ENCODE data around the gene TMEM117. TPM values are rescaled to one million over a fixed set of nuclear protein-coding genes. Genes with fewer than 3 reads are reported as not detected.

Gene TMEM117
- total RNA-seq, 1 donor from 2014 or later: 20.6 TPM

DNA sequence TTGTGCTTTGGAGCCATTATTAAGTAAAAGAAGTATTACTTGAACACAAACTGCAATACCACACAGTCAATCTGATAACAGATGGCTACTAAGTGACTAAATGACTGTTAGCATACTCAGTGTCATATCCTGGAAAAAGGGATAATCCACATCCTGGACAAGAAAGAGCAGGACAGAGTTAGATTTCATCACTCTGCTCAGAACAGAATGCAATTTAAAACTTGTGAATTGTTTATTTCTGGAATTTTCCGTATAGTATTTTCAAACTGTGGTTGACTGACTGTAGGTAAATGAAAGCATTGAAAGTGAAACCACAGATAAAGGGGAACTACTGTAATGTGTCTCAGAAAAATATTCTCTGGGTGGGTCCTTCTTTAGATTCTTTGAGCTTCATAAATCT, 458.8 kb downstream of the TMEM117 start:
- no peak for DNase-seq (ENCODE audit: low read depth)

GRCh38 chr12:44295958-44296623, 460.2 kb downstream of the TMEM117 start:
- DNase-seq (ENCODE audit: low read depth): no peak

- DNase-seq (ENCODE audit: low read depth): no peak
Observed at GRCh38 chr12:44296624-44297197, 460.8 kb downstream of the TMEM117 start.

- no peak for DNase-seq (ENCODE audit: low read depth)
Observed at GRCh38 chr12:44299524-44299923, 463.6 kb downstream of the TMEM117 start.

DNA sequence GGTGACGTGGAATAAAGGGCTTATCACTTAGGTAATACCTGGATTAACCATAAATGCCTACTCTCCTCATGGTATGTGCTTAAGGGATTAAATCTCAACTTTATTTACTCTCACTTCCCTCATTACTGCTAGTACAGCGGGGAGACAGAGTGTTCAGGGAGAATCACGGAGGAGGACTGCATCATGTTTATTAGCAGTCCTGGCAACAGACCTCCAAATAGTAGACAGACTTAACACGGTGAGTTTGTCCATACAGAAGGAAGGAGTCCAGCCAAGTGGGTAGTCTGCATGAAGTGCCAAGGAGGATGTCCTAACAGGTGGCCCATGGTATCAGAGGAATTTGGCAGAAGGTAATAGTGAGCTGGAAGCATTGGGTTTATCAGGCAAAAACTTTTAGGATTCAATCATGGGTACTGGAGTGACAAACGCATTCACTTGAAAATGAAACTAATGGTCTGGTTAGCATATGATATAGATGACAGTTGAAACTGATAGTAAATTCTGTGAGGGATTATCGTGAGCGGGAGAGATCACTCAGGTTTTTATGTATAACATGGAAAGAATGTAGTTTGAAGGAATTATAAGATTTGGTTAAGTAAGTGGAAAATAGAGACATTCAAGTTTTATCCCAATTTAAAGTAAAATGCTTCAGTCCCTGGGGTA, 471.8 kb downstream of the TMEM117 start:
- no peak for DNase-seq (ENCODE audit: low read depth)

DNA sequence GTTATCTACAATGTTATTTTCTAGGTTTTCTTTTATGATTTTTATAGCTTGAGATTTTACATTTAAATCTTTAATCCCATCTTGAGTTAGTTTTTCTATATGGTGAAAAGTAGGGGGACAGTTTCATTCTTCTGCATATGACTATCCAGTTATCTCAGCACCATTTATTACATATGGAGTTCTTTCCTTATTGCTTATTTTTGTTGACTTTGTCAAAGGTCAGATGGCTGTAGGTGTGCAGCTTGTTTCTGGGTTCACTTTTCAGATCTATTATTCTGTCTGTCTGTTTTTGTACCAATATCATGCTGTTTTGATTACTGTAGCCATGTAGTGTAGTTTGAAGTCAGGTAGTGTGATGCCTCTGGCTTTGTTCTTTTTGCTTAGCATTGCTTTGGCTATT, 477.3 kb downstream of the TMEM117 start:
- no peak for DNase-seq (ENCODE audit: low read depth)

DNA sequence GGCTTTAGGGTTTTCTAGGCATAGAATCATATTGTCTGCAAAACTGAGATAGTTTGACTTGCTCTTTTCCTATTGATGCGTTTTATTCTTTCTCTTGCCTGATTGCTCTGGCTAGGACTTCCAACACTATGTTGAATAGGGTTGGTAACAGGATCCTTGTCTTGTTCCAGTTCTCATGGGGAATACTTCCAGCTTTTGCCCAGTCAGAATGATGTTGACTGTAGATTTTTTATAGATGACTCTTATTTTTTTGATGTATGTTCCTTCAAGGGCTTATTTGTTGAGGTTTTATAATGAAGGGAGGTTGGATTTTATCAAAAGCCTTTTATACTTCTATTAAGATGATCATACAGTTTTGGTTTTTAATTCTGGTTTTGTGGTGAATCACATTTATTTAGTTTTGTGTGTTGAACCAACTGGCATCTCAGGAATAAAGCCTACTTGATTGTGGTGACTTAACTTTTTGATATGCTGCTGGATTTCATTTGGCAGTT, 478.2 kb downstream of the TMEM117 start:
- DNase-seq (ENCODE audit: low read depth): no peak

GRCh38 chr12:44317651-44318126, 481.8 kb downstream of the TMEM117 start:
- DNase-seq (ENCODE audit: low read depth): peak; percentile 46

DNA sequence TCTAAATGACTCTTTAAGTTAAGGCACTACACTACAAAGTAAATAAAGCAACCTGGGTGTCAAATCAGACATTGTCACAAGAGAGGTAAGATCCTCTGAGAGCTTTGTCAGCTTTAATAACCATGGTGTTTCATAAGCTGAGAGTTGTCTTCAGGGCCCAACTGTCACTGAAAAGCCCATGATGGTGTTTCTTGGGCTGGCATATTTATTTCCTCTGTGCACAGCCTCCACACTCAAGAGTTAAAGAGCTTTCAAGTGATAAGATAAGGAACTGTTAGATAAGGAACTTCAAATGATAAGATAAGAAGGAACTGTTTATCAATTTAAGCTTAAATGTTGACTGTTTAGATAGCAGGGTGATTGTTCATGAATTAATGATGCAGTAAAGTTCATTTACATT, 495.4 kb downstream of the TMEM117 start:
- no peak for DNase-seq (ENCODE audit: low read depth)

- DNase-seq (ENCODE audit: low read depth): peak; percentile 13
Observed at GRCh38 chr12:44334347-44334746, 498.5 kb downstream of the TMEM117 start.

- DNase-seq (ENCODE audit: low read depth): no peak
Observed at GRCh38 chr12:44335030-44335429, 499.1 kb downstream of the TMEM117 start.

GRCh38 chr12:44336577-44336976, 500.7 kb downstream of the TMEM117 start:
- DNase-seq (ENCODE audit: low read depth): no peak

GRCh38 chr12:44342371-44342770, 506.5 kb downstream of the TMEM117 start:
- no peak for DNase-seq (ENCODE audit: low read depth)

DNA sequence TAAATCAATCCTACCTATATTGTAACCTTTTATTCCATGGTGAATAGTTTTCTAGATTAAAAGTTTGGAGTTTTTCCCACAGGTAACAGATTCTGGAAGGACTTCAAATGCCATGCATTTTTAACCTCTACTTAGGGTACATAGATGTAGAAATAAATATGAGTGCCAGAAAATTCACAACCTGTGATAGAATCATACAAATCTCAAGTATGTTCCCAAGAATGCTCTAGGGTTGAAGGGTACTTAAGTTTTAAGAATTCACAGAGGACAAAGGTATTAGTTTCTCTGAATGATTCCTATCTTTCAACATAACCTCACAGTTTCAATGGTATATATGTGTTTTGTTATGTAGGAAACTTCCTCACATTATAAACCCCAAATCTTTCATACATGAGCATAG, 511.3 kb downstream of the TMEM117 start:
- no peak for DNase-seq (ENCODE audit: low read depth)

DNA sequence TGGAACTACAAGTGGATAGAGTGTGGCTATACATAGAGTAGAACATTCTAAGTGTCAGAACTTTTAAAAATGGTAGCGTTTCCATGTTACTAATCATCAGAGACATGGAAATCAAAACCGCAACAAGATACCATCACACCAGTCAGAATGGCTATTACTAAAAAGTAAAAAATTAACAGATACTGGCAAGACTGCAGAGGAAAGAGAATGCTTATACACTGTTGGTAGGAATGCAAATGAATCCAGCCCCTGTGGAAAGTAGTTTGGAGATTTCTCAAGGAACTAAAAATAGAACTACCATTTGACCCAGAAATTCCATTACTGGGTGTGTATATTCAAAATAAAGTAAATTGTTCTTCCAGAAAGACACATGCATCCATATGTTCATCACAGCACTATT, 521.6 kb downstream of the TMEM117 start:
- DNase-seq (ENCODE audit: low read depth): peak; percentile 90

GRCh38 chr12:44358636-44359035, 522.8 kb downstream of the TMEM117 start:
- no peak for DNase-seq (ENCODE audit: low read depth)

DNA sequence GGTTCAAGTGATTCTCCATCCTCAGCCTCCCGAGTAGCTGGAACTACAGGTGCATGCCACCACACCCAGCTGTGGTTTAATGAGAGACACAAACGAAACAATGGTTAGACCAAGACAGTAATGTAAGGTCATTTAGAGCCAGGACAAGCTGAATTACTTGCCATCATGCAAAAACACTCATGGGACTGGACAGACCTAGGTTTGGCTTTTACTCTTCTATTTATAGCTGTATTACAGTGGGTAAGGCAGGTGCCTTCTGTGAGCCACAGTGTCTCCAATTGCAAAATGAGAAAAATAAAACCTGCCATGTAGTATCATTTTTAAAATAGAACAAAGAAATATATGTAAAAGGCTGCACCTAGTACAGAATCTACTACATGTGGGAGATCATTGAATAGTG, 527.1 kb downstream of the TMEM117 start:
- no peak for DNase-seq (ENCODE audit: low read depth)

- no peak for DNase-seq (ENCODE audit: low read depth)
Observed at GRCh38 chr12:44367136-44367535, 531.3 kb downstream of the TMEM117 start.

- DNase-seq (ENCODE audit: low read depth): no peak
Observed at GRCh38 chr12:44367916-44368315, 532.0 kb downstream of the TMEM117 start.

DNA sequence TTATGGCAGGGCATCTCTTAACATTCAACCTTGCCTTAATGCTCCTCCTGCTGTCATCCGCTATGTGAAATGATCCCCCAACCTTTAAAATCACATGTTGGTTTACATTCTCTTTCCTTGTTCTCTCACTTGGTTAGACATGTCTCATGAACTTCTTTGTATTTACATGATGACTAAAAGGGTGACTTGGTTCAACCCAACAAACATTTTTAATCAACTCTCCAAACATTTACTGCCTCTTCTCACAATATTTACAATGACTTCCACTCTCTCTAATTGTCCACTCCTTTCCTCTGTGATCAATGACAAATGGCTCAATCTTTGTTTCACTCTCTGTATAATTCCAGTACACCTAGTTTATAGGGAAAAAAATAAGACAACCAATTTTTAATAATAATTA, 534.1 kb downstream of the TMEM117 start:
- no peak for DNase-seq (ENCODE audit: low read depth)

GRCh38 chr12:44370982-44371381, 535.1 kb downstream of the TMEM117 start:
- DNase-seq (ENCODE audit: low read depth): no peak

DNA sequence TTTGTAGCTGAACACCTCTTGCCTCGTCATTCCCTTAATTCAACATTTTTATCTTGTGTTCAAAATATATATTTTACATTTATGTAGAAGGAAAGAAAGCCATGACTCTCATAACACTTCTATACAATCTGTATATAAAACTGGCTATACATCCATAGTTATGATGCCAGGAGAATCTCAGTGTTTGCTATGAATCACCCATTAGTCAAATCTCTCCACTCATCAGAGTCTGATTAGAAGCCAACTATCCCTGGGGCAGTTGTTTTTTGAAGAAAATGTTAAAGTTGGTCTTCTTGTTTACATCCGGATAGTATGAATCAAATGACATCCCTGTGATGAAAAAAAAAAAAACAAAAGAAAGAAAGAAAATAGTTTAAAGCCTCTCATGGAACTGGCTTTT, 536.4 kb downstream of the TMEM117 start:
- DNase-seq (ENCODE audit: low read depth): peak; percentile 3

GRCh38 chr12:44375694-44376093, 539.8 kb downstream of the TMEM117 start:
- no peak for DNase-seq (ENCODE audit: low read depth)

Data from renal cortical epithelial cell (primary cell).